OCI-LY7 (cell line): ENCODE measurements around the gene DLGAP4. TPM values are rescaled to one million over a fixed set of nuclear protein-coding genes. Genes with fewer than 3 reads are reported as not detected.

ENCODE experiments used
- BruUV-seq: library from RNA; stranded (reverse); fragments of 400-500 nt; replicated peaks from 2 replicates; lab custom pipeline; 2021; lab: Mats Ljungman, UMichigan
- CTCF ChIA-PET: fragments of 300-600 bp; sonication (Branson Sonifier 250); formaldehyde crosslinking; loops from one replicate; lab custom pipeline; 2022; ENCODE audit warnings: antibody characterized with exemption; ENCODE audit not compliant: unreplicated experiment; lab: Charles Lee
- POLR2A ChIA-PET: fragments of 300-600 bp; sonication (Branson Sonifier 250); formaldehyde crosslinking; loops from one replicate; lab custom pipeline; 2022; ENCODE audit warnings: antibody characterized with exemption; lab: Charles Lee
- DNase-seq: peaks from one replicate; pipeline ENCODE4 v3.0.0-alpha.2; 2015; ENCODE audit warnings: low spot score
- H2AFZ ChIP-seq: fragments of 200-600 bp; sonication (generic), shearing (Covaris generic); 2 replicates; pipeline ENCODE4 v1.6.1; 2014; ENCODE audit warnings: mild to moderate bottlenecking, antibody characterized with exemption, low read length, moderate library complexity
- H3K27ac ChIP-seq: fragments of 200-600 bp; sonication (generic); 2 replicates; pipeline ENCODE4 v1.5.1; 2014; ENCODE audit warnings: mixed run types, low read depth, mild to moderate bottlenecking, moderate library complexity, low read length, inconsistent platforms; ENCODE audit not compliant: poor library complexity, severe bottlenecking
- H3K36me3 ChIP-seq: fragments of 200-600 bp; sonication (generic); 2 replicates; pipeline ENCODE4 v1.6.1; 2014; ENCODE audit warnings: mild to moderate bottlenecking, antibody characterized with exemption, low read length, moderate library complexity, mixed read lengths; ENCODE audit not compliant: insufficient read depth
- H3K4me1 ChIP-seq: fragments of 200-600 bp; sonication (generic); 2 replicates; pipeline ENCODE4 v1.5.1; 2014; ENCODE audit warnings: mild to moderate bottlenecking, low read length; ENCODE audit not compliant: insufficient read depth, poor library complexity, severe bottlenecking
- H3K4me2 ChIP-seq: fragments of 200-600 bp; sonication (generic); 2 replicates; pipeline ENCODE4 v1.6.1; 2014; ENCODE audit warnings: mild to moderate bottlenecking, low read length
- H3K4me3 ChIP-seq: fragments of 200-600 bp; sonication (generic); 2 replicates; pipeline ENCODE4 v1.5.1; 2014; ENCODE audit warnings: mild to moderate bottlenecking, low read depth, low read length; ENCODE audit not compliant: poor library complexity, severe bottlenecking
- H3K79me2 ChIP-seq: fragments of 200-600 bp; sonication (generic); 2 replicates; pipeline ENCODE4 v1.6.1; 2016; ENCODE audit warnings: low read depth, mild to moderate bottlenecking, low read length, moderate library complexity, mixed read lengths; ENCODE audit not compliant: insufficient read depth
- H3K9me2 ChIP-seq: fragments of 200-600 bp; sonication (generic); 2 replicates; pipeline ENCODE4 v1.6.1; 2016; ENCODE audit warnings: mild to moderate bottlenecking, low read length, mixed read lengths; ENCODE audit not compliant: insufficient read depth
- H3K9me3 ChIP-seq: fragments of 200-600 bp; sonication (generic); 2 replicates; pipeline ENCODE4 v1.6.1; 2014; ENCODE audit warnings: mild to moderate bottlenecking, mixed run types, low read length, mixed read lengths
- H4K20me1 ChIP-seq: fragments of 200-600 bp; sonication (generic); 2 replicates; pipeline ENCODE4 v1.6.1; 2014; ENCODE audit warnings: mild to moderate bottlenecking, antibody characterized with exemption, low read length, moderate library complexity, mixed read lengths; ENCODE audit not compliant: insufficient read depth
- EZH2phosphoT487 ChIP-seq: fragments of 200-600 bp; sonication (generic); IDR thresholded peaks from 2 replicates; pipeline ENCODE4 v1.6.1; 2018; ENCODE audit warnings: low read depth, borderline replicate concordance, mild to moderate bottlenecking, mixed run types, antibody characterized with exemption, low read length, moderate library complexity, mixed read lengths
- intact Hi-C: fragments of 100-400 bp; cut with micrococcal nuclease; formaldehyde crosslinking; loops from one replicate; pipeline ENCODE4 v1.10.0; 2022; ENCODE audit not compliant: unreplicated experiment
- total RNA-seq, 2 experiments: library from RNA; depleted of rRNA in 1 of 2; stranded (reverse); fragments of >200 nt in 1 of 2; shearing (Covaris generic) in 1 of 2; gene quantifications; 2 replicates each; pipeline ENCODE4 v1.2.3, GENCODE V29; 2014 to 2022
- TF ChIP-seq, protein P1 (sequence below): fragments of 200-600 bp; sonication (generic); conservative IDR thresholded peaks from 2 replicates; pipeline ENCODE4 v1.5.1; 2014; ENCODE audit warnings: mild to moderate bottlenecking, antibody characterized with exemption, low read length, moderate library complexity, mixed read lengths

DLGAP4 gene
- total RNA-seq, 2 experiments from 2014 or later, result 7.7 to 41.6 TPM

- Histone ChIP-seq H3K9me3 (no peaks in the 10 kb centered on the region), H3K79me2 (no peaks in the 10 kb centered on the region), H4K20me1 (no peaks in the 10 kb centered on the region), H3K4me3 (no peak overlapping the region), H3K36me3 (no peaks in the 10 kb centered on the region), H3K4me2 (no peak overlapping the region), H2AFZ (no peak overlapping the region), H3K4me1 (no peaks in the 10 kb centered on the region), H3K27ac (no peak overlapping the region), H3K9me2 (no peaks in the 10 kb centered on the region)
- no TSS peak for BruUV-seq
- ChIA-PET POLR2A (interaction anchor here (0.7 kb wide), 1 partner anchor 134 kb away, joined by 3 read pairs; no protein-coding TSS in a partner anchor), CTCF (no interaction called here)
- intact Hi-C loops, result no loop called here
- DNase-seq, result no peak
- no peak for TF ChIP-seq EZH2phosphoT487
- TF ChIP-seq, protein P1, sequence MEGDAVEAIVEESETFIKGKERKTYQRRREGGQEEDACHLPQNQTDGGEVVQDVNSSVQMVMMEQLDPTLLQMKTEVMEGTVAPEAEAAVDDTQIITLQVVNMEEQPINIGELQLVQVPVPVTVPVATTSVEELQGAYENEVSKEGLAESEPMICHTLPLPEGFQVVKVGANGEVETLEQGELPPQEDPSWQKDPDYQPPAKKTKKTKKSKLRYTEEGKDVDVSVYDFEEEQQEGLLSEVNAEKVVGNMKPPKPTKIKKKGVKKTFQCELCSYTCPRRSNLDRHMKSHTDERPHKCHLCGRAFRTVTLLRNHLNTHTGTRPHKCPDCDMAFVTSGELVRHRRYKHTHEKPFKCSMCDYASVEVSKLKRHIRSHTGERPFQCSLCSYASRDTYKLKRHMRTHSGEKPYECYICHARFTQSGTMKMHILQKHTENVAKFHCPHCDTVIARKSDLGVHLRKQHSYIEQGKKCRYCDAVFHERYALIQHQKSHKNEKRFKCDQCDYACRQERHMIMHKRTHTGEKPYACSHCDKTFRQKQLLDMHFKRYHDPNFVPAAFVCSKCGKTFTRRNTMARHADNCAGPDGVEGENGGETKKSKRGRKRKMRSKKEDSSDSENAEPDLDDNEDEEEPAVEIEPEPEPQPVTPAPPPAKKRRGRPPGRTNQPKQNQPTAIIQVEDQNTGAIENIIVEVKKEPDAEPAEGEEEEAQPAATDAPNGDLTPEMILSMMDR, result no peak
These were observed 11.5 kb downstream of the DLGAP4 start for GRCh38 chr20:36317675-36318074.

GRCh38 chr20:36318166-36318565 is 12.0 kb downstream of the DLGAP4 start:
- intact Hi-C loops, result no loop called here
- Histone ChIP-seq H3K9me2 (no peaks in the 10 kb centered on the region), H3K27ac (no peak overlapping the region), H2AFZ (no peak overlapping the region), H3K9me3 (no peaks in the 10 kb centered on the region), H4K20me1 (no peaks in the 10 kb centered on the region), H3K36me3 (no peaks in the 10 kb centered on the region), H3K79me2 (no peaks in the 10 kb centered on the region), H3K4me2 (no peak overlapping the region), H3K4me3 (no peak overlapping the region), H3K4me1 (no peaks in the 10 kb centered on the region)
- CTCF ChIA-PET, result no interaction called here
- no peak for TF ChIP-seq EZH2phosphoT487
- TF ChIP-seq, protein P1, result no peak
- DNase-seq, result no peak
- POLR2A ChIA-PET, result no interaction called here
- BruUV-seq, result no TSS peak

DNA sequence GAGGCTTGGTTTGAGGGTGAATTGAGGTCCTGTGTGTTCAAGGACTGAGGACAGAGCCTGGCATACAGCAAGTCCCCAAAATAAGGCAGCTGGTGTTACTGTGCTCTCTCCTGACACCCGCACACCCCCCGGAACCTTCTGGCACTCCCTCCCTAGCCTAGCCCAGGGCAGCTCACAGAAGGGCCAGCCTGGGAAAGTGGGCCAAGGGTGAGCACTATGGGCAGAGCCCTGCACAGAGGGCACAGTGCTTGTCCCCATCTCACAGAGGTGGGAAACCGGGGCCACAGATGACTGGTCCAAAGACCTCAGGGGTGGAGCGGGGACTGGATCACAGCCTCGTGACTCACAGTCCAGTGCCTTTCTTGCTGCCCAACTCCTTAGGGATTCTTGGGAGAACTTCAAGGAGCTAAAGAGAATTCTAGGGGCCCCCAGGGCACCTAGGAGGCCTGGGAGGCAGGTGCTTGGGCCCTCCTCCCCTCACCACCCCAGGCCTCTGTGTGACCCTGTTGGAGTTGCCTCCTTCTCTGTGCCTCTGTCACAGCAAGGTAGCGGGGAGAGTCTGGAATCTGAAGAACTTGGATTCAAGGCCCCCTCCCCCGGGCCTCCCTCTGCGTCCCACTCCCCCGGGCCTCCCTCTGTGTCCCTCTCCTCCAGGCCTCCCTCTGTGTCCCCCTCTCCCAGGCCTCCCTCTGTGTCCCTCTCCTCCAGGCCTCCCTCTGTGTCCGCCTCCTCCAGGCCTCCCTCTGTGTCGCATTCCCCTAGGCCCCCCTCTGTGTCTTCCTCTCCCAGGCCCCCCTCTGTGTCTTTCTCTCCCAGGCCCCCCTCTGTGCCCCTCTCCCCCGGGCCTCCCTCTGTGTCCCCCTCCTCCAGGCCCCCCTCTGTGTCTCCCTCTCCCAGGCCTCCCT is 13.5 kb downstream of the DLGAP4 start:
- intact Hi-C loops, result no loop called here
- Histone ChIP-seq H3K27ac (no peak overlapping the region), H3K9me3 (no peaks in the 10 kb centered on the region), H2AFZ (no peak overlapping the region), H3K79me2 (no peaks in the 10 kb centered on the region), H3K36me3 (no peaks in the 10 kb centered on the region), H3K4me3 (no peak overlapping the region), H3K9me2 (no peaks in the 10 kb centered on the region), H3K4me1 (no peaks in the 10 kb centered on the region), H3K4me2 (no peak overlapping the region), H4K20me1 (no peaks in the 10 kb centered on the region)
- POLR2A ChIA-PET, result no interaction called here
- no TSS peak for BruUV-seq
- TF ChIP-seq, protein P1, result no peak
- TF ChIP-seq EZH2phosphoT487, result no peak
- CTCF ChIA-PET, result no interaction called here
- no peak for DNase-seq
